Measurements from ENCODE around the gene NAGPA. TPM values are rescaled to one million over a fixed set of nuclear protein-coding genes. Genes with fewer than 3 reads are reported as not detected.

Gene NAGPA
- total and polyA plus RNA-seq, 10 of the 15 experiments (the other 5 are each of a cell fraction or from before 2014, with no cell fraction given) = 0.03 to 11.6 (median 6.6) TPM

- Histone ChIP-seq H3K79me2 (ENCODE audit: control insufficient read depth, insufficient read depth, low read length) (no peaks in the 10 kb centered on the region), H4K20me1 (ENCODE audit: control insufficient read depth, insufficient read depth) (no peaks in the 10 kb centered on the region), H3K4me3 (no peak overlapping the region), H3K4me1 (ENCODE audit: control insufficient read depth, insufficient read depth, low read length) (peaks cover 16% of the 10 kb centered on the region), H3K27me3 (replicated peaks in 1 of 2; ENCODE audit: control insufficient read depth in 2 of 2, insufficient read depth in 2 of 2, low read length in 1 of 2) (no peaks in the 10 kb centered on the region; a peak in 1 of 4 replicates), H3K9ac (ENCODE audit: control insufficient read depth, insufficient read depth, low read length) (no peak overlapping the region), H3K27ac (ENCODE audit: control insufficient read depth, insufficient read depth) (no peak overlapping the region), H3K9me3 (replicated peaks; ENCODE audit: control insufficient read depth, insufficient read depth, low read length) (no peaks in the 10 kb centered on the region), H2AFZ (ENCODE audit: control insufficient read depth, low read depth, low read length) (no peak overlapping the region), H3K4me2 (ENCODE audit: control insufficient read depth, insufficient read depth) (no peak overlapping the region), H3K36me3 (ENCODE audit: control insufficient read depth in 2 of 2, insufficient read depth in 2 of 2, low read length in 1 of 2) (no peaks in the 10 kb centered on the region)
- SMC1A ChIA-PET (ENCODE audit: uncharacterized antibody, unreplicated experiment) = interaction anchor here (1.2 kb wide), 1 partner anchor 11 kb away, joined by 3 read pairs; no protein-coding TSS in a partner anchor
- no TSS peak for BruUV-seq (replicated peaks)
- in situ Hi-C loops (cut with MboI) = no loop called here
- CTCF ChIA-PET = no interaction called here
- WGBS (ENCODE audit: insufficient coverage, insufficient replicate concordance, low lambda C conversion rate, missing lambda C conversion rate) = 55% methylated on average over 19 of the region's 19 CpGs
- POLR2A ChIA-PET = no interaction called here
- RAD21 ChIA-PET (ENCODE audit: unreplicated experiment) = no interaction called here
- intact Hi-C loops (cut with micrococcal nuclease; ENCODE audit: unreplicated experiment) = loop anchor here (2.0 to 10.0 kb wide), 2 partner anchors 30 to 88 kb away; no protein-coding TSS in a partner anchor
- TF ChIP-seq SPI1 (IDR thresholded peaks at IDR 0.05; ENCODE audit: borderline replicate concordance, insufficient read depth, low read depth, low read length) = peak; percentile 38; the same call in 1 of the 2 replicates
- no peak for TF ChIP-seq ATF3 (IDR thresholded peaks at IDR 0.05; ENCODE audit: borderline replicate concordance, extremely low read depth, low read depth, low read length)
- TF ChIP-seq WRNIP1 (IDR thresholded peaks at IDR 0.05; ENCODE audit: borderline replicate concordance, low read depth, low read length) = no peak
- 0 out of 2 replicates have a peak, but pooled peaks have one; percentile 14 for TF ChIP-seq RAD21 (IDR thresholded peaks at IDR 0.05; ENCODE audit: insufficient read depth, low read depth, low read length)
- TF ChIP-seq MLLT1 (IDR thresholded peaks at IDR 0.05) = no peak
- TF ChIP-seq NR2C1 (IDR thresholded peaks at IDR 0.05) = no peak
- TF ChIP-seq SMC3 (IDR thresholded peaks at IDR 0.05; ENCODE audit: borderline replicate concordance, low read length) = peak; percentile 16; the same call in 1 of the 2 replicates
- TF ChIP-seq BHLHE40 (IDR thresholded peaks at IDR 0.05; ENCODE audit: borderline replicate concordance in 1 of 2, low read depth in 2 of 2, low read length in 1 of 2) = no peak
- no peak for TF ChIP-seq POLR2A (IDR thresholded peaks at IDR 0.05; ENCODE audit: low read depth, low read length)
- TF ChIP-seq CTCF (IDR thresholded peaks at IDR 0.05 in 2 of 3, conservative IDR thresholded peaks at IDR 0.05 in 1 of 3; ENCODE audit: control insufficient read depth in 2 of 3, extremely low read depth in 1 of 3, insufficient read depth in 1 of 3, low read depth in 3 of 3, low read length in 3 of 3) = peak; percentile 6 to 21 (median 21); a peak in 3 of 6 replicates
- TF ChIP-seq ESRRA (IDR thresholded peaks at IDR 0.05; ENCODE audit: low read length) = no peak
- TF ChIP-seq PAX5 (IDR thresholded peaks at IDR 0.05; ENCODE audit: borderline replicate concordance, low read depth, low read length) = no peak
- TF ChIP-seq RUNX3 (IDR thresholded peaks at IDR 0.05; ENCODE audit: low read length) = peak; percentile 19; the same call in 1 of the 2 replicates
- no peak for TF ChIP-seq CHD4 (IDR thresholded peaks at IDR 0.05)
- no peak for TF ChIP-seq BCL11A (IDR thresholded peaks at IDR 0.05; ENCODE audit: low read depth, low read length)
- no peak for TF ChIP-seq RBBP5 (conservative IDR thresholded peaks at IDR 0.05)
- no peak for FAIRE-seq
- 0 out of 3 replicates have a peak, but pooled peaks have one; percentile 26 for ATAC-seq
- no peak for DNase-seq (ENCODE audit: low read depth, low spot score)
These were observed 29.3 kb upstream of the NAGPA start for GRCh38 chr16:5062790-5063765.

Measured in GM12878 (cell line).